Ovary (tissue), 3 donors: ENCODE data around the gene DOCK10.

Experiments
- EP300 ChIP-seq: sonication (generic); formaldehyde crosslinking; IDR thresholded peaks from one replicate; pipeline ENCODE4 v1.6.1; 2017; ENCODE audit warnings: antibody characterized with exemption
- POLR2A ChIP-seq: fragments of 450-650 bp; IDR thresholded peaks from one replicate; pipeline ENCODE4 v1.6.1; 2017; ENCODE audit warnings: antibody characterized with exemption, mild to moderate bottlenecking, moderate library complexity
- TF ChIP-seq, protein P1 (sequence below), 3 donors: fragments of 450-650 bp in 2 of 3; fragments of 200-600 bp in 1 of 3; IDR thresholded peaks; one replicate each; pipeline versions ENCODE4 v1.5.1 to v1.8.0; 2016 to 2022; ENCODE audit warnings: antibody characterized with exemption in 3 of 3, mild to moderate bottlenecking in 1 of 3
- donor health status: DM: no; HTN: no; CAD: no.

DNA sequence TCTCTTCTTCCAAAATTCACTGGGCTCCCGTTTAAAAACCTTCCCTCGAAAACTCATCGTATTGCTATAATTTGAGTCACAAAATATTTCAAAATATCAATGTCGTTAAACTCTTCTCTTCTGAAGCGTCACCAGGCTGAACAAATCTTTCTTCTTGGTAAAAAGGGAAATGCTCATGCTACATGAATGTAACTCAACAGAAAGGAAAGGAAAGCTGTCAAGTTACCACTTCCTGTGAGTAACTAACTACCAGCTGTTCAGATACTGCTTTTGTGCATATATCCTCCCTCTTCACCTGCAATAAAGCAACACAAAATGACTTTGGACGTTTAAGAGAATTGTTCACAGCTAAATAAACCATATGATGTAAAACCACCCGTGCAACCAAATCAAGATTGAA, 95.4 kb downstream of the DOCK10 start:
- TF ChIP-seq, protein P1, sequence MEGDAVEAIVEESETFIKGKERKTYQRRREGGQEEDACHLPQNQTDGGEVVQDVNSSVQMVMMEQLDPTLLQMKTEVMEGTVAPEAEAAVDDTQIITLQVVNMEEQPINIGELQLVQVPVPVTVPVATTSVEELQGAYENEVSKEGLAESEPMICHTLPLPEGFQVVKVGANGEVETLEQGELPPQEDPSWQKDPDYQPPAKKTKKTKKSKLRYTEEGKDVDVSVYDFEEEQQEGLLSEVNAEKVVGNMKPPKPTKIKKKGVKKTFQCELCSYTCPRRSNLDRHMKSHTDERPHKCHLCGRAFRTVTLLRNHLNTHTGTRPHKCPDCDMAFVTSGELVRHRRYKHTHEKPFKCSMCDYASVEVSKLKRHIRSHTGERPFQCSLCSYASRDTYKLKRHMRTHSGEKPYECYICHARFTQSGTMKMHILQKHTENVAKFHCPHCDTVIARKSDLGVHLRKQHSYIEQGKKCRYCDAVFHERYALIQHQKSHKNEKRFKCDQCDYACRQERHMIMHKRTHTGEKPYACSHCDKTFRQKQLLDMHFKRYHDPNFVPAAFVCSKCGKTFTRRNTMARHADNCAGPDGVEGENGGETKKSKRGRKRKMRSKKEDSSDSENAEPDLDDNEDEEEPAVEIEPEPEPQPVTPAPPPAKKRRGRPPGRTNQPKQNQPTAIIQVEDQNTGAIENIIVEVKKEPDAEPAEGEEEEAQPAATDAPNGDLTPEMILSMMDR (IDR thresholded peaks at IDR 0.05): no peak
- TF ChIP-seq POLR2A: no peak
- no peak for TF ChIP-seq EP300
